WTC11 (cell line): Measurements from ENCODE around the gene ASCL2.

Source experiments
- CTCF ChIP-seq: fragments of 200-600 bp; IDR thresholded peaks from 2 replicates; pipeline ENCODE4 v1.8.0; 2022; ENCODE audit warnings: antibody characterized with exemption
- E2F1 ChIP-seq: sonication (generic); formaldehyde crosslinking; IDR thresholded peaks from 2 replicates; pipeline ENCODE4 v1.8.0; 2022; ENCODE audit warnings: mild to moderate bottlenecking, missing genetic modification reagents

DNA sequence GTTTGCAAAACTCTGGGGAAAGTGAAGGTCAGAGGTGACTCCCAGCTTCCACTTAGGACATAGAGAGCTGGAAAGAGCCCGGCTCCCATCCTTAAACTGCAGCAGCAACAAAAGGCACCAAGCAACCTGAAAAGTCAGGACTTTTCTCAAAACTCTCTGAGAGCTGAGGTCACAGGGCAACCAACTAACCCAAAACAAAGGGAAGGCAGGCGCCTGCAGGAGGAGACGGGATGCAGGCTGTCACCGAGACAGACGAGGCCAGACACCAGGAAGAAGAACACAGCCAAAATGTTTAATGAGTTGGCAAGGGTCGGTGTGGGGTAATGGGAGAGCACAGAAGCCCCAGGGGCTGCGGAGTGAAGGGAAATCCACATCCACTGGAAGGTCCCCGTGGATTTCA is 19.9 kb downstream of the ASCL2 start:
- TF ChIP-seq E2F1 (CRISPR knock-in tag) (no peak), CTCF (no peak)
